ENCODE data around the gene HEPACAM.

GRCh38 chr11:124954590-124954955 lies 18.7 kb upstream of the HEPACAM start:
- TF ChIP-seq ELF4 (IDR thresholded peaks at IDR 0.05) (no peak), SUZ12 (IDR thresholded peaks at IDR 0.05) (no peak), FOXA1 (IDR thresholded peaks at IDR 0.05) (no peak), FOXM1 (IDR thresholded peaks at IDR 0.05; ENCODE audit: borderline replicate concordance) (no peak), HDGF (IDR thresholded peaks at IDR 0.05; ENCODE audit: borderline replicate concordance) (no peak), SP1 (IDR thresholded peaks at IDR 0.05) (no peak), NFRKB (IDR thresholded peaks at IDR 0.05) (no peak), BHLHE40 (IDR thresholded peaks at IDR 0.05; ENCODE audit: borderline replicate concordance) (no peak), FOXK2 (IDR thresholded peaks at IDR 0.05) (no peak), ZNF384 (IDR thresholded peaks at IDR 0.05) (no peak), L3MBTL2 (conservative IDR thresholded peaks at IDR 0.05) (no peak), ARNT (IDR thresholded peaks at IDR 0.05) (no peak)

Data from HEK293T (cell line).